Memory B cell (primary cell): ENCODE results near the gene TIRAP.

Source experiments
- ATAC-seq: fragments of 150-1000 bp; cut with Tn5 transposase; 2 replicates; pipeline ENCODE4 v1.10.0; 2021; ENCODE audit warnings: low read depth, mild to moderate bottlenecking, moderate library complexity
- DNase-seq, 2 donors: peaks; one replicate each; pipeline ENCODE4 v3.0.0; 2022; ENCODE audit warnings: low spot score in 2 of 2
- H3K27ac Mint-ChIP-seq: one replicate; pipeline ENCODE4 v1.8.0; 2022; ENCODE audit warnings: mild to moderate bottlenecking, moderate library complexity, mixed read lengths
- H3K27me3 Mint-ChIP-seq: one replicate; pipeline ENCODE4 v1.8.0; 2022; ENCODE audit warnings: mixed read lengths
- H3K36me3 Mint-ChIP-seq: one replicate; pipeline ENCODE4 v1.8.0; 2022; ENCODE audit warnings: mild to moderate bottlenecking, mixed read lengths
- H3K4me1 Mint-ChIP-seq: one replicate; pipeline ENCODE4 v1.8.0; 2022; ENCODE audit warnings: mixed read lengths
- H3K4me3 Mint-ChIP-seq: one replicate; pipeline ENCODE4 v1.8.0; 2022; ENCODE audit warnings: mild to moderate bottlenecking, moderate library complexity, mixed read lengths
- H3K9me3 Mint-ChIP-seq: one replicate; pipeline ENCODE4 v1.8.0; 2022; ENCODE audit warnings: mixed read lengths

Gene TIRAP

DNA sequence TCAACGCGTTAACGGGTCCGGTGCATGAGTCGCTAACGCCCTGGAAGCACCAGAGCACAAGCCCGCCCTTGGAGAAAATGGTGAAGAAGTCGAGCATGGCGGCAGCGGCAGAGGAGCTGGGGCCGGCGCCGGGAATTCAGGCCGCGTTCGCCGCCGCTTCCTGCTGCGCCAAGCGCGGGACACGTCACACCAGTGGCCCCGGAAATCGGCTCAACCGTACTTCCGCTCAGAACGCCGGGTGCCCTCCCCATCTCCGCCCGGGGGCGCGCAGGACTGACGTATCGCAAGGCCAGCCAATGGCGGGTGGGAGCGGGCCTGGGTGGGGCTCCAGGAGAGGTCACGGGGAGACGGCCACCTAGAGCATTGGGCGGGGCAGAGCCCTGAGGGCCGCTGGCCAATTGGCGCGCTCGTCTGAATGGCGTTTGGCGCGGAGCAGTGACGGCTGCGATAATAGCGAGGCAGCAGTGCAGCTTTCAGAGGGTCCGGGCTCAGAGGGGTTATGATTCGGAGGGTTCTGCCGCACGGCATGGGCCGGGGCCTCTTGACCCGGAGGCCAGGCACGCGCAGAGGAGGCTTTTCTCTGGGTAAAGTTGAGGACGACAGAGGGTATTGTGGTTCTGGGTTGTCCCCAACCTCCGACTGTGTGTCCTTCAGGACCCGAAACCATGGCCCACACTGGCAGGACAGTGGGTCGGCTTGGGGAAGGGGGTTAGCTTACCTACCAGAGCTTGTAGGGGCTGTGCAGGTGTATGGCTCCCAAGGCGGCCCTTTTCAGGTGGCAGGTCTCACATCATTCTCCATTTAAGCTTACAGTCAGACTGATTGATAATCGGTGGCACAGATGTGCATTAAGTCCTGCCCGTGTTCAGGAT is 13.9 kb upstream of the TIRAP start, which contains the start of the genes FOXRED1 and SRPRA:
FOXRED1 (plus strand) TSS at position 447 of the 872 bp plus-strand sequence; CDS start at position 500, 53 bp downstream.
SRPRA (minus strand) TSS at position 188 of the 872 bp plus-strand sequence; CDS start at position 97, 91 bp downstream.
- ATAC-seq (peak; percentile 96), DNase-seq (peak; percentile 97 to 99)
- peak within 1 kb of the TSS; percentile 91 for H3K4me3 Mint-ChIP-seq
- H3K4me1 Mint-ChIP-seq = peaks cover 15% of the 10 kb centered on the region
- H3K9me3 Mint-ChIP-seq = no peaks in the 10 kb centered on the region
- H3K27ac Mint-ChIP-seq = peak within 1 kb of the TSS; percentile 100
- no peaks in the 10 kb centered on the region for H3K27me3 Mint-ChIP-seq
- H3K36me3 Mint-ChIP-seq = peaks cover 26% of the 10 kb centered on the region

DNA sequence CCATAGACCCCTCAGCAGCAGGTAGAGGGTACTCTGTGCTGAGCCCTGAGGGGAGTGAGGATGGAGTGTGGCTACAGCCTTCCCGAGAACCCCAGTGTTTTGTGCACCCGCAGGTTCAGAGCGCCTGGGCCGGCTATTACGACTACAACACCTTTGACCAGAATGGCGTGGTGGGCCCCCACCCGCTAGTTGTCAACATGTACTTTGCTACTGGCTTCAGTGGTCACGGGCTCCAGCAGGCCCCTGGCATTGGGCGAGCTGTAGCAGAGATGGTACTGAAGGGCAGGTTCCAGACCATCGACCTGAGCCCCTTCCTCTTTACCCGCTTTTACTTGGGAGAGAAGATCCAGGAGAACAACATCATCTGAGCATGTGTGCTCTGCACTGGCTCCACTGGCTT is 5.6 kb upstream of the TIRAP start:
- no peaks in the 10 kb centered on the region for H3K27me3 Mint-ChIP-seq
- ATAC-seq = no peak
- peaks cover 16% of the 10 kb centered on the region for H3K36me3 Mint-ChIP-seq
- H3K4me1 Mint-ChIP-seq = peaks cover 21% of the 10 kb centered on the region
- no peak overlapping the region for H3K4me3 Mint-ChIP-seq
- no peak overlapping the region for H3K27ac Mint-ChIP-seq
- no peaks in the 10 kb centered on the region for H3K9me3 Mint-ChIP-seq
- no peak for DNase-seq

DNA sequence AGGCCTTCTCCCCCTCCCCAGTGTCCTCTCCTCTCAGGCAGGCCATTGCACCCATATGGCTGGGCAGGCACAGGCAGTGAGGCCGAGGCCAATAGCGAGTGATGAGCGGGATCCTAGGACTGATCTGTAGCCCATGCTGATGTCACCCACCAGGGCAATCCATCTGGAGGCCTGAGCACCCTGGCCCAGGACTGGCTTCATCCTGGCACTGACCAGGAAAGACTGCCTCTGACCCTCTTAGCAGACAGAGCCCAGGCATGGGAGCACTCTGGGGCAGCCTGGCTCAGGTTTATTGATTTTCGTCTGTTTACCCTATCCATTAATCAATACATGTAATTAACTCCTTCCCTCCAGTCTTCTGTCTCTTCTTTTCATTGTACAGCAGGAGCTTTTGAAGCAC is 5.1 kb upstream of the TIRAP start:
- Mint-ChIP-seq H3K27ac (no peak overlapping the region), H3K27me3 (no peaks in the 10 kb centered on the region), H3K4me1 (peaks cover 20% of the 10 kb centered on the region), H3K4me3 (no peak overlapping the region), H3K36me3 (peaks cover 12% of the 10 kb centered on the region), H3K9me3 (no peaks in the 10 kb centered on the region)
- ATAC-seq (no peak), DNase-seq (no peak)

- Mint-ChIP-seq H3K27me3 (no peaks in the 10 kb centered on the region), H3K4me1 (peaks cover 25% of the 10 kb centered on the region), H3K27ac (peak overlapping the region; percentile 60), H3K36me3 (peaks cover 9% of the 10 kb centered on the region), H3K4me3 (no peak overlapping the region), H3K9me3 (no peaks in the 10 kb centered on the region)
- ATAC-seq (no peak), DNase-seq (no peak)
Observed at GRCh38 chr11:126279191-126279590, 3.7 kb upstream of the TIRAP start.

- peaks cover 3% of the 10 kb centered on the region for H3K36me3 Mint-ChIP-seq
- peak overlapping the region; percentile 60 for H3K27ac Mint-ChIP-seq
- H3K9me3 Mint-ChIP-seq = no peaks in the 10 kb centered on the region
- ATAC-seq (no peak), DNase-seq (no peak)
- no peaks in the 10 kb centered on the region for H3K27me3 Mint-ChIP-seq
- peaks cover 29% of the 10 kb centered on the region for H3K4me1 Mint-ChIP-seq
- H3K4me3 Mint-ChIP-seq = no peak overlapping the region
Observed at GRCh38 chr11:126280595-126280994, 2.3 kb upstream of the TIRAP start.

GRCh38 chr11:126281245-126281644 is 1.6 kb upstream of the TIRAP start:
- Mint-ChIP-seq H3K9me3 (no peaks in the 10 kb centered on the region), H3K36me3 (no peaks in the 10 kb centered on the region), H3K27ac (peak overlapping the region; percentile 99), H3K4me3 (peak overlapping the region; percentile 96), H3K27me3 (no peaks in the 10 kb centered on the region), H3K4me1 (peaks cover 27% of the 10 kb centered on the region)
- DNase-seq = no peak
- no peak for ATAC-seq

DNA sequence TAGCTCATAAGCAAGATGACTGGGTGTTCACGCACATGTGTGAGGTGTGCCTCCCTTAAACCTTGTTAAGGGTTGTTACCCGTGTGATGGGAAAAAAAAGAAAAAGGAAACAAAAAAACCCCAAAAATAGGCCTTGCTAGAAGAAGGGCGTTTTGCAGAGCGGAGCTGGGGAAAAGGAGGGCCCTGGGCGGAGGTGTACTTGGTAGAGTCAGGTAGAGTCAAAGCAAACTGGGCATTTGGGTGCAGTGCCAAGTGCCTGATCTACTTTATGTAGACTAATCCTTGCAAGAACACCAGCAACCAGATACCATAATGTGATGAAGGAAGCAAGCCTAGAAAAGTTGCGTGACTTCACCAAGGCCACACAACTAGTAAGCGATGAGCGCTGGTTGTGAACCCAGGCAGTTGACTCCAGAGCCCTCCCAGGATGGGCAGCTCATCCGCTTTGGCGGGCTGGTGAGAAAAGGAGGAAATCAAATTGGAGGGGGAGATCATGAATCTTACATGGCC is 1.2 kb upstream of the TIRAP start:
- no peak for ATAC-seq
- Mint-ChIP-seq H3K36me3 (no peaks in the 10 kb centered on the region), H3K4me3 (peak overlapping the region; percentile 96)

GRCh38 chr11:126282361-126282735 is 545 bp upstream of the TIRAP start:
- H3K4me1 Mint-ChIP-seq = peaks cover 30% of the 10 kb centered on the region
- peak overlapping the region; percentile 96 for H3K4me3 Mint-ChIP-seq
- peak overlapping the region; percentile 99 for H3K27ac Mint-ChIP-seq
- peaks cover 2% of the 10 kb centered on the region for H3K36me3 Mint-ChIP-seq
- DNase-seq (peak in 1 of 2 donors; percentile 27), ATAC-seq (peak; percentile 41)
- H3K9me3 Mint-ChIP-seq = no peaks in the 10 kb centered on the region
- H3K27me3 Mint-ChIP-seq = no peaks in the 10 kb centered on the region

More for the DNA sequence above, 1.2 kb upstream of the TIRAP start:
- Mint-ChIP-seq H3K27ac (peak overlapping the region; percentile 99), H3K27me3 (no peaks in the 10 kb centered on the region), H3K9me3 (no peaks in the 10 kb centered on the region), H3K4me1 (peaks cover 28% of the 10 kb centered on the region)
- DNase-seq = no peak

DNA sequence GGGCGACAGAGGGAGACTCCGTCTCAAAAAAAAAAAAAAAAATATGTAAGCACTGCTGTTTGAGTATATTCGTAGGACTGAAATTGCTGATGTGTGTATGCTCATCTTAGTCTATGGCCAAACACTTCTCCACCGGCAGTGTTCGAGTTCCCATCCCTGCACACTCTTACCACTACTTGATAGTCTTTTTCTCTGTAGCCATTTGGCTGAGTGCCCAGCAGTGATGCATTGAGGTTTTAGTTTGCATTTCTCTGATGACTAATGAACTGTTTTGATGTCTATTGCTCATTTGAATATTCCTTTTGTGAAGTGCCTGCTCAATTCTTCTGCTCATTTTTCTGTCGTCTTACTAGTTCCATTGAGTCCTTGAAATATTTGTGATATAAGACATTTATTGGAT is 1.9 kb downstream of the TIRAP start:
- H3K27ac Mint-ChIP-seq = peak overlapping the region; percentile 83
- H3K9me3 Mint-ChIP-seq = no peaks in the 10 kb centered on the region
- H3K27me3 Mint-ChIP-seq = no peaks in the 10 kb centered on the region
- peaks cover 29% of the 10 kb centered on the region for H3K4me1 Mint-ChIP-seq
- peak; percentile 36 to 58 for DNase-seq
- H3K4me3 Mint-ChIP-seq = peak overlapping the region; percentile 96
- ATAC-seq = peak; percentile 59
- H3K36me3 Mint-ChIP-seq = peaks cover 6% of the 10 kb centered on the region

DNA sequence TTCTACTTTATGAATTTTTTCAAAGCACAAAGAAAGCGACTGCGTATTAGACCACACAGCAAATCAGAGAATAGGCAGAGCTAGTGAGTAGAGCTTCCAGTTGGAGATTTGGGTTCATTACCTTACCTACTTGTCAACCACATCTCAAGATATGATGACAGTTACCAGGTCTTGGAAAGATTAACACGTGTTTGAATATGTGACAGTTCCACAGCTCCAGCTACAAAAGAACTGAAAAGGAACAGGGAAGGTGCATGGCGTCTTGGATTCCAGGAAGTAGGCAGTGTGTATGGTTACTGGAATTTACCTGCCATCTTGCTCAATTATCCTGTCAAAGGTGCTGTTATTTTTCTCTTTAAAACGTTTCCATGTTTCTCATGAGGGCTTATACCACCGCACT is 5.3 kb downstream of the TIRAP start:
- H3K9me3 Mint-ChIP-seq = no peaks in the 10 kb centered on the region
- H3K4me1 Mint-ChIP-seq = peaks cover 13% of the 10 kb centered on the region
- H3K36me3 Mint-ChIP-seq = peaks cover 12% of the 10 kb centered on the region
- no peak overlapping the region for H3K4me3 Mint-ChIP-seq
- ATAC-seq (no peak), DNase-seq (no peak)
- H3K27me3 Mint-ChIP-seq = no peaks in the 10 kb centered on the region
- H3K27ac Mint-ChIP-seq = no peak overlapping the region

DNA sequence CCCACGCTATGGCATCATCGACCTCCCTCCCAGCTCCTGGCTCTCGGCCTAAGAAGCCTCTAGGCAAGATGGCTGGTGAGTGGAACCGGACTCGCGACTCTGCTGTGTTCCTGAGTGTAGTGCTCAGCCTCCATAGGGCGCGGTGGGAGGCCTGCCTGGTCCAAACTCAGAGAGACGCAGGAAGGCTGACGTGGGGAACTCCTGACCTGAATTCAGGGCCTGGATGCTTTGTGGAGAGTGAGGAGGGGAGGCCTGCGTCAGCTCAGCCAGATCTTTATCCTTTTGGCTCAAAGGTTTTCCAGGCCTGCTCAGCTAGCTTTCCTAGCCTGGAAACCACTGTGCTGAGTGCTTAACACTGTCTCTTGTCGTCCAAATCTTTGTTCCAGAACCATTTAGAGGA is 8.0 kb downstream of the TIRAP start:
- no peaks in the 10 kb centered on the region for H3K27me3 Mint-ChIP-seq
- peaks cover 17% of the 10 kb centered on the region for H3K36me3 Mint-ChIP-seq
- no peak overlapping the region for H3K4me3 Mint-ChIP-seq
- H3K4me1 Mint-ChIP-seq = peaks cover 10% of the 10 kb centered on the region
- no peak overlapping the region for H3K27ac Mint-ChIP-seq
- no peaks in the 10 kb centered on the region for H3K9me3 Mint-ChIP-seq
- no peak for DNase-seq
- ATAC-seq = no peak

DNA sequence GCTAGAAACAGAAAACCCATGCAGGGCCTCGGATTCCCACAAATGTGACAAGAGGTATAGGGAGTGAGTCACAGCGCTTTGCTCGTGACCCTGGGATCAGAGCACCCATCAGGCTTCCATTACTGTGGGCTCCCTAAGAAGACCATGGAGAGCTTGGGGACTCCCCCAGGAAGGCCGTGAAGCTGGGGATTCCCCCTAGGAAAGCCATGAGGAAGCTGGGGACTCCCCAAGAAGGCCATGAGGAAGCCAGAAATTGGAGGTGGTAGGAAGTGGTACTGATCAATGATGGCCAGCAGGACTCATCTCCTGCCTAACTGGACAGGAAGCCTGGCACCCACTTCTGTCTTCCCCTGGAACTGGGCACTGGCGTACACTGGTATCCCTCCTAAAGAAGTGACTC is 10.8 kb downstream of the TIRAP start:
- H3K27me3 Mint-ChIP-seq = no peaks in the 10 kb centered on the region
- H3K4me3 Mint-ChIP-seq = no peak overlapping the region
- ATAC-seq = no peak
- H3K36me3 Mint-ChIP-seq = peaks cover 12% of the 10 kb centered on the region
- no peaks in the 10 kb centered on the region for H3K9me3 Mint-ChIP-seq
- peaks cover 11% of the 10 kb centered on the region for H3K4me1 Mint-ChIP-seq
- DNase-seq = no peak
- H3K27ac Mint-ChIP-seq = peak overlapping the region; percentile 35

DNA sequence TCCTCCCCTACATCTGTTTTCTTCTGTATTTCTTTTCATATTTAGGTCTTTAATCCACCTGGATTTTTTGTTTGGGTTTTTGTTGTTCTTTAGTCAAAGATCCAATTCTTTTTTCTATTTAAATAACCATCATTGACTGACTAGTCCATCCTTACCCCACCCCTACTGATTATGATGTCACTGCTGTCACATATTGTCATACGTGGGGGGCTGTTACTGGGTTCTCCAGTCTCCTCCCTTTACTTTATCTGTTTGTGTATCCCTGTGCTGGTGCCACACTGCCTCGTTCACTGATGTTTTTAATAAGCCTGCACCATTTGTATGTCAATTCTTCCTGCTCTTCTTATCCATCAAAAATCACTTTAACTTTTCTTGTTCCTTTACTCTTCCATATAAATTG is 14.1 kb downstream of the TIRAP start:
- no peak overlapping the region for H3K27ac Mint-ChIP-seq
- DNase-seq (no peak), ATAC-seq (no peak)
- no peaks in the 10 kb centered on the region for H3K27me3 Mint-ChIP-seq
- peaks cover 11% of the 10 kb centered on the region for H3K4me1 Mint-ChIP-seq
- H3K9me3 Mint-ChIP-seq = no peaks in the 10 kb centered on the region
- no peak overlapping the region for H3K4me3 Mint-ChIP-seq
- H3K36me3 Mint-ChIP-seq = peaks cover 9% of the 10 kb centered on the region

DNA sequence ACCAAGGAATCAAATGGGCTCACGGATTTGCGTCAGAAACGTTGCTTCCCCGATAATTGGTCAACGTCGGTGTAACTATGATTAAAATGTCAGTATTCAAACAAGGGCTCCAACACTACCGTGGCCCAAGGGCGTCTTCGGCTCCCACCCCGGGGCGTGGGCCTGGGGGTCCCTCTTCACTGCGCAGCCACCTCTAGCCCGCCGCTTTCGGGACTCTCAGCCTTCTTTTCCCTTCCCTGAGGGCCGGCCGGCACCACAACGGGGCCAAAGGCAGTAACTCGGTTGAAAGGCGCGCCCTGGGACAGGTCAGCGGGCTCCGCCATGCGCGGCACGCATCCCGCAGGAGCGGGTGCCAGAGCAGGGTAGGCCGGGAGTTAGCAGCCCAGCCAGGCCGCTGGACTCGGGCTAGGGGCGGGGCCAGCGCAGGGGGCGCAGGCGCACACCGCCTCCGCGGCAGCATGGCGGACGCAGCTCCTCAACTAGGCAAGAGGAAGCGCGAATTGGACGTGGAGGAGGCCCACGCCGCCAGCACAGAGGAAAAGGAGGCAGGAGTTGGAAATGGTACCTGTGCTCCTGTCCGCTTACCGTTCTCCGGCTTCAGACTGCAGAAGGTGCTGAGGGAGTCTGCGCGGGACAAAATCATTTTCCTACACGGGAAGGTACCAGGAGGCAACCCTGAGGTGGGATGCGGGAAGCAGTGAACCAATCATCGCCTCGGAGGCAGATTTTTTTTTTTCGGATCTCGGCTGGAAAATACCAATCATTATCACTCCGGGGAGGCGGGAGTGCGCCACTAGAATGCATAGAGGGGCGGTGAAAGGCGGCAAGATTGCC is 20.9 kb downstream of the TIRAP start, which contains the start of gene DCPS:
DCPS (plus strand) TSS at position 438 of the 834 bp plus-strand sequence; CDS start at position 459, 21 bp downstream.
- Mint-ChIP-seq H3K27ac (peak within 1 kb of the TSS; percentile 99), H3K9me3 (no peaks in the 10 kb centered on the region), H3K36me3 (peaks cover 12% of the 10 kb centered on the region), H3K27me3 (no peaks in the 10 kb centered on the region), H3K4me1 (peaks cover 21% of the 10 kb centered on the region), H3K4me3 (peak within 1 kb of the TSS; percentile 99)
- DNase-seq (peak; percentile 81 to 88), ATAC-seq (peak; percentile 91)
